PC-9 (cell line): ENCODE measurements around the gene C1orf21.

Experiments
- EZH2 ChIP-seq: fragments of 200-600 bp; sonication (generic); IDR thresholded peaks from 2 replicates; pipeline ENCODE4 v1.8.0; 2017; ENCODE audit warnings: antibody characterized with exemption, low read depth
- TF ChIP-seq, protein P1 (sequence below): fragments of 200-600 bp; sonication (generic); conservative IDR thresholded peaks from 2 replicates; pipeline ENCODE4 v1.6.1; 2017; ENCODE audit warnings: mixed run types, antibody characterized with exemption, mild to moderate bottlenecking, moderate library complexity

- TF ChIP-seq, protein P1, sequence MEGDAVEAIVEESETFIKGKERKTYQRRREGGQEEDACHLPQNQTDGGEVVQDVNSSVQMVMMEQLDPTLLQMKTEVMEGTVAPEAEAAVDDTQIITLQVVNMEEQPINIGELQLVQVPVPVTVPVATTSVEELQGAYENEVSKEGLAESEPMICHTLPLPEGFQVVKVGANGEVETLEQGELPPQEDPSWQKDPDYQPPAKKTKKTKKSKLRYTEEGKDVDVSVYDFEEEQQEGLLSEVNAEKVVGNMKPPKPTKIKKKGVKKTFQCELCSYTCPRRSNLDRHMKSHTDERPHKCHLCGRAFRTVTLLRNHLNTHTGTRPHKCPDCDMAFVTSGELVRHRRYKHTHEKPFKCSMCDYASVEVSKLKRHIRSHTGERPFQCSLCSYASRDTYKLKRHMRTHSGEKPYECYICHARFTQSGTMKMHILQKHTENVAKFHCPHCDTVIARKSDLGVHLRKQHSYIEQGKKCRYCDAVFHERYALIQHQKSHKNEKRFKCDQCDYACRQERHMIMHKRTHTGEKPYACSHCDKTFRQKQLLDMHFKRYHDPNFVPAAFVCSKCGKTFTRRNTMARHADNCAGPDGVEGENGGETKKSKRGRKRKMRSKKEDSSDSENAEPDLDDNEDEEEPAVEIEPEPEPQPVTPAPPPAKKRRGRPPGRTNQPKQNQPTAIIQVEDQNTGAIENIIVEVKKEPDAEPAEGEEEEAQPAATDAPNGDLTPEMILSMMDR, result no peak
- TF ChIP-seq EZH2, result no peak
Observed at GRCh38 chr1:184569106-184569505, 182.3 kb downstream of the C1orf21 start.
